HFFc6 (cell line): Measurements from ENCODE around the gene MC5R. TPM values are rescaled to one million over a fixed set of nuclear protein-coding genes. Genes with fewer than 3 reads are reported as not detected.

ENCODE experiments used
- DNase-seq: peaks from one replicate; pipeline ENCODE4 v3.0.0-alpha.2; 2018
- H3K27ac Mint-ChIP-seq: 2 replicates; pipeline ENCODE4 v1.8.0; 2020; ENCODE audit warnings: mild to moderate bottlenecking, mixed read lengths
- H3K27me3 Mint-ChIP-seq: 2 replicates; pipeline ENCODE4 v1.8.0; 2021; ENCODE audit warnings: mild to moderate bottlenecking, moderate library complexity, mixed read lengths; ENCODE audit not compliant: insufficient read depth
- H3K36me3 Mint-ChIP-seq: 2 replicates; pipeline ENCODE4 v1.8.0; 2021; ENCODE audit warnings: low read depth, mixed read lengths
- H3K4me1 Mint-ChIP-seq: 2 replicates; pipeline ENCODE4 v1.8.0; 2020; ENCODE audit warnings: low read depth, mixed read lengths
- H3K4me3 Mint-ChIP-seq: 2 replicates; pipeline ENCODE4 v1.8.0; 2020; ENCODE audit warnings: mild to moderate bottlenecking, moderate library complexity, mixed read lengths
- H3K9me3 Mint-ChIP-seq: 2 replicates; pipeline ENCODE4 v1.8.0; 2020; ENCODE audit warnings: mild to moderate bottlenecking, mixed read lengths
- long read RNA-seq: library from polyadenylated mRNA; unstranded; transcript quantifications from one replicate; pipeline ENCODE4 v2.0.0, GENCODE V29; 2019
- total RNA-seq, 6 experiments: library from RNA; stranded (reverse); fragmentation: NEBNext Ultra II Directional; extraction: Animal tissue kit (Norgen Biotek cat#: 25700); gene quantifications; 2 replicates in 1 of 6; 3 replicates in 5 of 6; pipeline ENCODE4 v1.2.3, GENCODE V29; 2021
- TF ChIP-seq, protein P1 (sequence below): fragments of 200-600 bp; sonication (generic); IDR thresholded peaks from 2 replicates; pipeline ENCODE4 v1.5.0; 2021; ENCODE audit warnings: antibody characterized with exemption, mild to moderate bottlenecking

The MC5R gene
- total RNA-seq = not detected
- long read RNA-seq = 0 reads

DNA sequence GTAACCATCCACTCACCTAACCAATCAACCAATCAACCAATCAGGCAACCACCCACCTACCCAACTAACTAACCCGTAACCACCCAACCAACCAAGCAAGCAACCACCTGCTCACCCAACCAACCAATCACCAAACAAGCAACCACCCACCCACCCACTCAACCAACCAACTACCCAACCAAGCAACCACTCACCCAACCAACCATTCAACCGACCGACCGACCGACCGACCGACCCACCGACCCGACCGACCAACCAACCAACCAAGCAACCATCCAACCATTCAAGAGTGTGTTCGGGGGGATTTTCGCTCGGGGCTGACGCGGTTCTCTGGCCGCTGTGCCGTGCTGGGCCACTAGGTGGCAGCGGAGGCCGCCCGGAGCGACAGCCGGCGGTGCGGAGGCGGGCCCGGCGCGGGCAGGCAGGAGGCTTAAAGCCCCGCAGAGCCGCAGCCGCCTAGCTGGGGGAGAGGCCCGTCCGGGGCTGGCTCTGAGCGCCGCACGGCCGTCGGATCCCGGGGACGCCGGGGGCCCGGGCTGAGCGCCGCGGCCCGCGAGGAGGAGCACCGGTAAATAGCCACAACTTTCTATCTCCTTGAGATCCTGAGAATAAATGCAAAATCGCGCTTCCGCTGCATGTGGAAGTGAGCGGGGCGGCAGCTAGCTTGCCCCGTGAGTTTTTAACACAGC lies at the start of gene MC5R:
Gene MC5R, plus strand, starts transcription at position 443 of the 689 bp plus-strand sequence. CDS start 1,617 bp downstream, outside the sequence.
- TF ChIP-seq, protein P1, sequence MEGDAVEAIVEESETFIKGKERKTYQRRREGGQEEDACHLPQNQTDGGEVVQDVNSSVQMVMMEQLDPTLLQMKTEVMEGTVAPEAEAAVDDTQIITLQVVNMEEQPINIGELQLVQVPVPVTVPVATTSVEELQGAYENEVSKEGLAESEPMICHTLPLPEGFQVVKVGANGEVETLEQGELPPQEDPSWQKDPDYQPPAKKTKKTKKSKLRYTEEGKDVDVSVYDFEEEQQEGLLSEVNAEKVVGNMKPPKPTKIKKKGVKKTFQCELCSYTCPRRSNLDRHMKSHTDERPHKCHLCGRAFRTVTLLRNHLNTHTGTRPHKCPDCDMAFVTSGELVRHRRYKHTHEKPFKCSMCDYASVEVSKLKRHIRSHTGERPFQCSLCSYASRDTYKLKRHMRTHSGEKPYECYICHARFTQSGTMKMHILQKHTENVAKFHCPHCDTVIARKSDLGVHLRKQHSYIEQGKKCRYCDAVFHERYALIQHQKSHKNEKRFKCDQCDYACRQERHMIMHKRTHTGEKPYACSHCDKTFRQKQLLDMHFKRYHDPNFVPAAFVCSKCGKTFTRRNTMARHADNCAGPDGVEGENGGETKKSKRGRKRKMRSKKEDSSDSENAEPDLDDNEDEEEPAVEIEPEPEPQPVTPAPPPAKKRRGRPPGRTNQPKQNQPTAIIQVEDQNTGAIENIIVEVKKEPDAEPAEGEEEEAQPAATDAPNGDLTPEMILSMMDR = peak; percentile 85
- Mint-ChIP-seq H3K9me3 (no peaks in the 10 kb centered on the region), H3K36me3 (no peaks in the 10 kb centered on the region), H3K27me3 (peaks cover 25% of the 10 kb centered on the region), H3K27ac (no peak within 1 kb of the TSS), H3K4me1 (no peaks in the 10 kb centered on the region; the same call in 1 of the 2 replicates), H3K4me3 (no peak within 1 kb of the TSS)
- DNase-seq = no peak

DNA sequence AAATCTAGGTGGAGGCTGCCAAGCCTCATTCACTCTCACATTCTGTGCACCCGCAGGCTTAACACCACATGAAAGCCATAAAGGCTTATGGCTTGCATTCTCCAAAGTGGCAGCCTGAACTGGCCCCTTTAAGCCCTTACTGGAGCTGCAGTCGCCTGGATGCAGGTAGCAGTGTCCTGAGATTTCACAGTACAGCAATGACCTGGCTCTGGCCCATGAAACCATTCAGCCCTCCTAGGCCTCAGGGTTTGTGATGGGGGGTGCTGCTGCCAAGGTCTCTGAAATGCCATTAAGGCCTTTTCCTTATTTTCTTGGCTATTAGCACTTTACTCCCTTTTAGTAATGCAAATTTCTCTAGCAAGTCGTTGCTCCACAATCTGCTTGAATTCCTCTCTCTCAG lies 48.9 kb upstream of the MC5R start:
- Mint-ChIP-seq H3K36me3 (no peaks in the 10 kb centered on the region), H3K9me3 (no peaks in the 10 kb centered on the region), H3K4me3 (no peak overlapping the region), H3K27me3 (peaks cover 2% of the 10 kb centered on the region; the same call in 1 of the 2 replicates), H3K27ac (no peak overlapping the region), H3K4me1 (no peaks in the 10 kb centered on the region)
- TF ChIP-seq, protein P1 = no peak
- DNase-seq = no peak

DNA sequence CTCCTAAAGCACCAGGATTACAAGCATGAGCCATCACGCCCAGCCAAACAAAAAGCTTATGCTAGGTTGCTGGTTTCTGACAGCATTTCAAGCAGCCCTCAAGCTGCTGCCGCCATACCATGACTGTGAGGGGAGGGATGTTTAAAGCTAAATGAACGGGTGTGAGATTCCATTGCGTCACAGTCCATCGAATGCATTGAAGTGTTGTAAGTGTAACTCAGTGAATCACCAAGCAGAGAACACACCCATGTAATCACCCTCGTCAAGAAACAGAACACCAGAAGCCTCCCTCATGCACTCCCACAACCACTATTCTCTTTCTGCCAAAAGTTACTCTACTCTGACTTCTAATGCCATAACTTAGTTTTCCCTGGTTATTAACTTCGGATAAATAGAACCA lies 32.8 kb upstream of the MC5R start:
- no peaks in the 10 kb centered on the region; the same call in 1 of the 2 replicates for H3K27me3 Mint-ChIP-seq
- no peaks in the 10 kb centered on the region for H3K36me3 Mint-ChIP-seq
- no peaks in the 10 kb centered on the region for H3K4me1 Mint-ChIP-seq
- no peak overlapping the region for H3K4me3 Mint-ChIP-seq
- H3K27ac Mint-ChIP-seq = no peak overlapping the region
- H3K9me3 Mint-ChIP-seq = no peaks in the 10 kb centered on the region
- DNase-seq = no peak
- TF ChIP-seq, protein P1 = no peak

DNA sequence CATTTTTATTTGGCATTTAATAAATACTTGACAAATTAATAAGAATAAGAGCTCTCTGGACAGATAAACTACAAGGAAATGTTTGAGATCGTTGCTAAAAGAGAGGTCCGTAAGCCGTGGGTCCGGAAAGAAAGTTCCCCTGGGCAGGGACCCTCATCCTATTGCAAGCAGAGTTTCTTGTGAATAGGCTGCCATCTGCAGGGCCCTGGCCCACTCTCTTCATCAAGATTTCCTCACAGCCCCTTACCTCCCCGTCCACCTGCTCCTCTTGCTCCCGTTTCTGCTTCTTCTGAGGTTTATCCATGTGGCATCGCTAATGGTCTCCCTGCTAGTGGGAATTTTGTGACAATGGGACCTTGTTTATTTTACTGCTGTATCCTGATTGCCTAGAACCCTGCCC lies 30.1 kb upstream of the MC5R start:
- Mint-ChIP-seq H3K27ac (no peak overlapping the region), H3K4me3 (no peak overlapping the region), H3K4me1 (no peaks in the 10 kb centered on the region), H3K27me3 (peaks cover 4% of the 10 kb centered on the region), H3K36me3 (no peaks in the 10 kb centered on the region), H3K9me3 (no peaks in the 10 kb centered on the region)
- TF ChIP-seq, protein P1 = no peak
- DNase-seq = no peak

DNA sequence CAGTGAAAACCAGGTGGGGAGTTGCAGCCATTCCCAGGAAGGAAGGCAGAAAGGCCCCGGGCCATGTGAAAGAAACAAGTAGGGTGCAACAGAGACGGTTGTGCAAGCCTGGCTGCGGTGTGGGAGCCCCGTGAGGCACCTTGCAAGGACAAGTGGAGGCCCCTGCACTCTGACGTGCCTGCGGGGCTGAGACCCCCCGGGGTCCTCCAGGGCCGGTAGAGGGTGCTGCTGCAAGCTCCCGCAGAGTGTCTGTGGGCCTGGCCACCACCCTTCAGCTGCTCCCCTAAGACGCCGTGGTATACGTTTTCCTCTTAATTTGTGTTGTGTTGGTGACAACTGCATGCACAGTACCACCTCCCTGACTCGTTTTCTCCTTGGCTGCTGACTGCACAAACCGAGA lies 27.4 kb upstream of the MC5R start:
- Mint-ChIP-seq H3K9me3 (no peaks in the 10 kb centered on the region), H3K27ac (no peak overlapping the region), H3K4me3 (no peak overlapping the region), H3K27me3 (peaks cover 17% of the 10 kb centered on the region), H3K36me3 (no peaks in the 10 kb centered on the region), H3K4me1 (peaks cover 5% of the 10 kb centered on the region; the same call in 1 of the 2 replicates)
- TF ChIP-seq, protein P1 = no peak
- no peak for DNase-seq
